HepG2 (cell line): ENCODE measurements around the gene LAMP1. TPM values are rescaled to one million over a fixed set of nuclear protein-coding genes. Genes with fewer than 3 reads are reported as not detected.
A peak's percentile ranks its signal among the peaks of the same experiment; 100 is the strongest.

Source experiments
- ATAC-seq: fragments of 200-7000 bp; cut with Tn5 transposase; 3 replicates; pipeline ENCODE4 v1.9.1; 2020; ENCODE audit warnings: mild to moderate bottlenecking, moderate library complexity
- BruUV-seq: library from RNA; stranded (reverse); fragments of 400-500 nt; replicated peaks from 2 replicates; lab custom pipeline; 2021; lab: Mats Ljungman, UMichigan
- CTCF ChIA-PET: fragments of 300-600 bp; formaldehyde crosslinking; extraction: SDS; loops from one replicate; lab custom pipeline; 2021; ENCODE audit warnings: low total read pairs, inconsistent platforms, low intra/inter-chr PET ratio; lab: Yijun Ruan, JAX
- POLR2A ChIA-PET: fragments of 350-600 bp; sonication (Branson Sonifier 250); formaldehyde crosslinking; loops from one replicate; lab custom pipeline; 2020; ENCODE audit warnings: antibody characterized with exemption, inconsistent platforms; lab: Yijun Ruan, JAX
- DNase-seq: peaks from one replicate; pipeline ENCODE4 v3.0.0-alpha.2; 2015; ENCODE audit warnings: low spot score
- FAIRE-seq: peaks from 3 replicates; lab custom pipeline; 2011; peaks lifted over from hg19 to GRCh38; lab: Jason Lieb, UNC
- H2AFZ ChIP-seq: one replicate; pipeline ENCODE4 v1.6.1; 2011; ENCODE audit warnings: low read length, inconsistent platforms
- H3K27ac ChIP-seq: fragments of 300-600 bp; 3 replicates; pipeline ENCODE4 v1.8.0; 2011; ENCODE audit warnings: mixed run types, mild to moderate bottlenecking, mixed read lengths, low read length, inconsistent platforms; ENCODE audit not compliant: insufficient read depth; ENCODE audit errors: extremely low read length
- H3K27me3 ChIP-seq, 2 experiments: fragments of 200-600 bp in 1 of 2; 2 replicates in 1 of 2; 3 replicates in 1 of 2; pipeline versions ENCODE4 v1.6.0 to v1.8.0; 2011; ENCODE audit warnings: low read length in 2 of 2, mild to moderate bottlenecking in 2 of 2, moderate library complexity in 2 of 2, inconsistent platforms in 1 of 2; ENCODE audit not compliant: insufficient read depth in 2 of 2, control insufficient read depth in 1 of 2
- H3K36me3 ChIP-seq, 2 experiments: fragments of 200-600 bp in 1 of 2; replicated peaks in 1 of 2; 2 replicates in 1 of 2; 3 replicates in 1 of 2; pipeline versions ENCODE4 v1.5.1 to v1.8.0; 2011; ENCODE audit warnings: low read length in 2 of 2, inconsistent platforms in 1 of 2; ENCODE audit not compliant: insufficient read depth in 2 of 2, control insufficient read depth in 1 of 2
- H3K4me1 ChIP-seq: 2 replicates; pipeline ENCODE4 v1.5.1; 2012; ENCODE audit warnings: low read length, inconsistent platforms; ENCODE audit not compliant: insufficient read depth
- H3K4me2 ChIP-seq: 2 replicates; pipeline ENCODE4 v1.6.0; 2011; ENCODE audit warnings: low read depth, low read length, inconsistent platforms
- H3K4me3 ChIP-seq, 3 experiments: fragments of 200-600 bp in 1 of 3; sonication (generic), shearing (Covaris generic) in 1 of 3; replicated peaks in 1 of 3; 2 replicates each; pipeline ENCODE4 v1.5.1; 2011 to 2016; ENCODE audit warnings: low read length in 3 of 3, inconsistent platforms in 2 of 3, low read depth in 2 of 3, mild to moderate bottlenecking in 2 of 3, control low read depth in 1 of 3, mixed read lengths in 1 of 3; ENCODE audit not compliant: insufficient read depth in 1 of 3
- H3K79me2 ChIP-seq: one replicate; pipeline ENCODE4 v1.6.1; 2011; ENCODE audit warnings: low read length, inconsistent platforms; ENCODE audit not compliant: insufficient read depth
- H3K9ac ChIP-seq: 2 replicates; pipeline ENCODE4 v1.6.0; 2011; ENCODE audit warnings: mild to moderate bottlenecking, low read depth, low read length, inconsistent platforms; ENCODE audit not compliant: insufficient read depth
- H3K9me3 ChIP-seq: 2 replicates; pipeline ENCODE4 v1.5.1; 2012; ENCODE audit warnings: mild to moderate bottlenecking, low read length
- H4K20me1 ChIP-seq: 2 replicates; pipeline ENCODE4 v1.6.0; 2011; ENCODE audit warnings: inconsistent platforms, mild to moderate bottlenecking, low read length, moderate library complexity; ENCODE audit not compliant: insufficient read depth
- FOXA3 ChIP-seq: IDR thresholded peaks from 2 replicates; pipeline ENCODE4 v1.6.1; 2016; ENCODE audit warnings: missing genetic modification reagents, missing compliant biosample characterization
- HNF4A ChIP-seq: sonication (generic); formaldehyde crosslinking; IDR thresholded peaks from 2 replicates; pipeline ENCODE4 v1.4.0; 2020; ENCODE audit warnings: missing genetic modification reagents
- MAFF ChIP-seq: IDR thresholded peaks from 2 replicates; pipeline ENCODE4 v1.6.1; 2011; ENCODE audit warnings: low read depth, low read length, improper control_type of control experiment
- MIER3 ChIP-seq: IDR thresholded peaks from 2 replicates; pipeline ENCODE4 v1.6.1; 2016; ENCODE audit warnings: missing compliant biosample characterization, borderline replicate concordance
- MTA3 ChIP-seq: sonication (generic); formaldehyde crosslinking; IDR thresholded peaks from 2 replicates; pipeline ENCODE4 v1.4.0; 2020; ENCODE audit warnings: missing genetic modification reagents
- PITX1 ChIP-seq: sonication (generic); formaldehyde crosslinking; IDR thresholded peaks from 2 replicates; pipeline ENCODE4 v1.5.1; 2020; ENCODE audit warnings: mild to moderate bottlenecking, missing genetic modification reagents
- RCOR2 ChIP-seq: IDR thresholded peaks from 2 replicates; pipeline ENCODE4 v1.6.1; 2016; ENCODE audit warnings: missing biosample characterization, missing genetic modification reagents
- REL ChIP-seq: sonication (generic); formaldehyde crosslinking; conservative IDR thresholded peaks from 2 replicates; pipeline ENCODE4 v1.8.0; 2022; ENCODE audit warnings: mild to moderate bottlenecking, missing genetic modification reagents, moderate library complexity
- SIN3A ChIP-seq: IDR thresholded peaks from 2 replicates; pipeline ENCODE4 v1.6.1; 2011; ENCODE audit warnings: low read depth, mild to moderate bottlenecking, control low read depth, low read length, borderline replicate concordance
- SRSF1 ChIP-seq: fragments of 200-400 bp; formaldehyde crosslinking; optimal IDR thresholded peaks from 2 replicates; pipeline ENCODE3; 2017; ENCODE audit warnings: mild to moderate bottlenecking, low read depth, low read length, moderate library complexity
- TMF1 ChIP-seq: sonication (generic); formaldehyde crosslinking; IDR thresholded peaks from 2 replicates; pipeline ENCODE4 v1.8.1; 2022; ENCODE audit warnings: low read depth, missing genetic modification reagents
- ZFP36L2 ChIP-seq: sonication (generic); formaldehyde crosslinking; IDR thresholded peaks from 2 replicates; pipeline ENCODE4 v1.4.0; 2020; ENCODE audit warnings: missing genetic modification reagents
- ZNF12 ChIP-seq: sonication (generic); formaldehyde crosslinking; IDR thresholded peaks from 2 replicates; pipeline ENCODE4 v1.5.0; 2020; ENCODE audit warnings: missing genetic modification reagents
- ZNF761 ChIP-seq: sonication (generic); formaldehyde crosslinking; conservative IDR thresholded peaks from 2 replicates; pipeline ENCODE4 v1.4.0; 2020; ENCODE audit warnings: mild to moderate bottlenecking, missing genetic modification reagents
- ZNF850 ChIP-seq: sonication (generic); formaldehyde crosslinking; conservative IDR thresholded peaks from 2 replicates; pipeline ENCODE4 v1.9.0; 2021; ENCODE audit warnings: mild to moderate bottlenecking, missing genetic modification reagents
- ZSCAN22 ChIP-seq: sonication (generic); formaldehyde crosslinking; IDR thresholded peaks from 2 replicates; pipeline ENCODE4 v1.4.0; 2020; ENCODE audit warnings: mild to moderate bottlenecking, missing genetic modification reagents
- ZSCAN30 ChIP-seq: sonication (generic); formaldehyde crosslinking; IDR thresholded peaks from 2 replicates; pipeline ENCODE4 v1.5.0; 2020; ENCODE audit warnings: mild to moderate bottlenecking, missing genetic modification reagents
- WGBS: methylation state at CpG from one replicate; pipeline ENCODE4 v1.1.6; 2017; ENCODE audit warnings: low lambda C conversion rate; 5-methylcytosine and 5-hydroxymethylcytosine counted together
- in situ Hi-C: cut with HindIII; loops from 2 replicates; pipeline ENCODE4 v1.10.0; 2017; ENCODE audit warnings: low pct_unique_long_range_greater_than_20kb; ENCODE audit not compliant: extremely low pct_ligation_motif_present
- intact Hi-C: fragments of 100-400 bp; cut with micrococcal nuclease; formaldehyde crosslinking; loops from one replicate; pipeline ENCODE4 v1.10.0; 2022; ENCODE audit not compliant: unreplicated experiment
- polyA plus RNA-seq, 8 experiments: library from polyadenylated mRNA; depleted of rRNA in 3 of 8; stranded (reverse) in 7 of 8; unstranded in 1 of 8; fragments of >200 nt; fragmentation: Illumina TruSeq in 4 of 8; extraction: Trizol in 4 of 8; gene quantifications; 2 replicates each; pipeline versions ENCODE4 v1.2.1 to v1.2.3, GENCODE V29; 2011 to 2016; ENCODE audit warnings: low read depth in 4 of 8, missing spikeins in 1 of 8, mixed read lengths in 1 of 8; ENCODE audit not compliant: insufficient read depth in 1 of 8
- total RNA-seq, 5 experiments: library from RNA; depleted of rRNA; stranded (reverse); fragments of >200 nt; fragmentation: Illumina TruSeq; extraction: Trizol; gene quantifications; 2 replicates each; pipeline ENCODE4 v1.2.3, GENCODE V29; 2016; ENCODE audit warnings: low read depth in 1 of 5
- TF ChIP-seq, protein P1 (sequence below): sonication (generic); formaldehyde crosslinking; IDR thresholded peaks from 2 replicates; pipeline ENCODE4 v1.4.0; 2020; ENCODE audit warnings: mild to moderate bottlenecking, low read depth, missing genetic modification reagents

The LAMP1 gene
- total and polyA plus RNA-seq, 2 of the 13 experiments (the other 11 are each of a cell fraction or from before 2014, with no cell fraction given): 103 to 112 TPM

DNA sequence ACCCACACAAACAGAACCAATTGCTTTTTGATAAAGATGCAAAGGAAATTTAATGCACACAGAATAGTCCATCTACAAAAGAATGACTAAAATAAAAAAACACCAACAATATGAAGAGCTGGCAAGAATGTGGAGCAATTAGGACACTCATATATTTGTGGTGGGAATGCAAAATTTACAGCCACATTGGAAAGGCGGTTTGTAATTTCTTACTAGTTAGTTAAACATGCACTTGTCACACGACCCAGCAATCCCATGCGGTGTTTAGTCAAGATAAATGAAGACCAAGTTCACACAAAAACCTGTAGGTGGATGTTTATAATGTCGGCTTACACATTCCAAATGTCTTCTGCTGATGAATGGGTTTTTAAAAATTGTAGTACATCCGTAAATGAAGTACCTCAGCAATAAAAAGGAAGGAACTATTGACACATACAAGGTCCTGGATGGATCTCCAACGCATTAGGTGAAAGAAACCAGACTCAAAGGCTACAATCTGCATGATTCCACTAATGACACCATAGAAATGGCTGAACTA lies 61.7 kb downstream of the LAMP1 start:
- TF ChIP-seq PITX1 (CRISPR knock-in tag) (no peak), HNF4A (CRISPR knock-in tag) (no peak), MAFF (0 out of 2 replicates have a peak, but pooled peaks have one; percentile 5), SRSF1 (no peak)
- TF ChIP-seq, protein P1, sequence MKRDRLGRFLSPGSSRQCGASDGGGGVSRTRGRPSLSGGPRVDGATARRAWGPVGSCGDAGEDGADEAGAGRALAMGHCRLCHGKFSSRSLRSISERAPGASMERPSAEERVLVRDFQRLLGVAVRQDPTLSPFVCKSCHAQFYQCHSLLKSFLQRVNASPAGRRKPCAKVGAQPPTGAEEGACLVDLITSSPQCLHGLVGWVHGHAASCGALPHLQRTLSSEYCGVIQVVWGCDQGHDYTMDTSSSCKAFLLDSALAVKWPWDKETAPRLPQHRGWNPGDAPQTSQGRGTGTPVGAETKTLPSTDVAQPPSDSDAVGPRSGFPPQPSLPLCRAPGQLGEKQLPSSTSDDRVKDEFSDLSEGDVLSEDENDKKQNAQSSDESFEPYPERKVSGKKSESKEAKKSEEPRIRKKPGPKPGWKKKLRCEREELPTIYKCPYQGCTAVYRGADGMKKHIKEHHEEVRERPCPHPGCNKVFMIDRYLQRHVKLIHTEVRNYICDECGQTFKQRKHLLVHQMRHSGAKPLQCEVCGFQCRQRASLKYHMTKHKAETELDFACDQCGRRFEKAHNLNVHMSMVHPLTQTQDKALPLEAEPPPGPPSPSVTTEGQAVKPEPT (CRISPR knock-in tag): no peak
- FAIRE-seq (no peak), DNase-seq (no peak), ATAC-seq (no peak)
- H3K27ac ChIP-seq: no peak overlapping the region
- WGBS: 86% methylated on average over 6 of the region's 6 CpGs
- no peaks in the 10 kb centered on the region for H3K9me3 ChIP-seq
- peaks cover 37% of the 10 kb centered on the region for H3K4me1 ChIP-seq
- peaks cover 21% of the 10 kb centered on the region; the same call in 1 of the 2 replicates for H4K20me1 ChIP-seq
- no peaks in the 10 kb centered on the region; a peak in 1 of 5 replicates for H3K27me3 ChIP-seq
- intact Hi-C loops (no loop called here), in situ Hi-C loops (no loop called here)
- no peak overlapping the region for H2AFZ ChIP-seq
- H3K4me3 ChIP-seq: no peak overlapping the region
- H3K4me2 ChIP-seq: no peak overlapping the region
- H3K36me3 ChIP-seq: peaks cover 1 to 34% of the 10 kb centered on the region in 2 experiments; a peak in 2 of 5 replicates
- H3K9ac ChIP-seq: no peak overlapping the region
- peaks cover 25% of the 10 kb centered on the region for H3K79me2 ChIP-seq
- no TSS peak for BruUV-seq
- ChIA-PET CTCF (no interaction called here), POLR2A (no interaction called here)

DNA sequence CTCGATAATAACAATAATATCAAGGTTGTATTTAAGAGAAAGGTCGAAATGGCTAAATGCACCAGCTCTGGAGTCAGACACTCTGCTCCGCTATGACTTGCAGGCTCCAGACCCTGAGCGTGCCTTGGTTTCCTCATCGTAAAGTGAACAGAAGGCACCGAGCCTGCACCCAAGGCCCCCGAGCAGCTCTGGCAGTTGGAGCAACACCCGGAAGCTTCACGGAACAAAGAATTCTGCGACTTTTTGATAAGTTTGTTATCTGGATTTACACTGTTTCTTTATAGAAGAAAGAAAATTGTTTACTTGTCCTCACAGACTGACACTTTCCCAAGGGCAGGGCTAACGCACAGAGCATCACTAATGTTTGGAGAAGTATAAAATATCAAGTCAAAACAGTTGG lies 62.5 kb downstream of the LAMP1 start:
- no peak for FAIRE-seq
- POLR2A ChIA-PET: no interaction called here
- TF ChIP-seq ZSCAN30 (CRISPR knock-in tag): no peak
- no peak for TF ChIP-seq REL (CRISPR knock-in tag)
- no peak for TF ChIP-seq ZSCAN22
- TF ChIP-seq RCOR2: no peak
- no peak for TF ChIP-seq FOXA3 (CRISPR knock-in tag)
- no peak for TF ChIP-seq ZNF12 (CRISPR knock-in tag)
- no peak for TF ChIP-seq SIN3A
- no peak for TF ChIP-seq ZNF850 (CRISPR knock-in tag)
- no peak for TF ChIP-seq MIER3 (CRISPR knock-in tag)
- TF ChIP-seq TMF1: no peak
- no peak for TF ChIP-seq MTA3
- TF ChIP-seq ZNF761: no peak
- TF ChIP-seq ZFP36L2: no peak

More for the DNA sequence above, 62.5 kb downstream of the LAMP1 start:
- Histone ChIP-seq H3K79me2 (peaks cover 25% of the 10 kb centered on the region), H3K4me3 (no peak overlapping the region), H3K27ac (no peak overlapping the region), H2AFZ (no peak overlapping the region), H3K36me3 (peaks cover 1 to 30% of the 10 kb centered on the region in 2 experiments; a peak in 1 of 5 replicates), H4K20me1 (peaks cover 21% of the 10 kb centered on the region; the same call in 1 of the 2 replicates), H3K4me1 (peaks cover 38% of the 10 kb centered on the region), H3K27me3 (no peaks in the 10 kb centered on the region; a peak in 1 of 5 replicates), H3K9ac (no peak overlapping the region), H3K4me2 (0 out of 2 replicates have a peak overlapping the region, but pooled peaks have one; percentile 3), H3K9me3 (no peaks in the 10 kb centered on the region)
- CTCF ChIA-PET: no interaction called here
- intact Hi-C loops (no loop called here), in situ Hi-C loops (no loop called here)
- ATAC-seq (no peak), DNase-seq (no peak)
- BruUV-seq: no TSS peak
- 91% methylated on average over 11 of the region's 11 CpGs for WGBS
